ENCODE results near the gene TMEM108. TPM values are rescaled to one million over a fixed set of nuclear protein-coding genes. Genes with fewer than 3 reads are reported as not detected.

Gene TMEM108
- polyA plus RNA-seq, 1 of the 3 experiments (the other 2 are of a cell fraction): 8.6 TPM

- TF ChIP-seq TEAD4 (IDR thresholded peaks at IDR 0.05; ENCODE audit: borderline replicate concordance, insufficient read depth) (no peak), EZH2phosphoT487 (IDR thresholded peaks at IDR 0.05; ENCODE audit: borderline replicate concordance, low read depth) (no peak), REST (IDR thresholded peaks at IDR 0.05; ENCODE audit: low read depth, low read length) (no peak), USF1 (IDR thresholded peaks at IDR 0.05; ENCODE audit: borderline replicate concordance, low read depth) (no peak), RAD21 (IDR thresholded peaks at IDR 0.05; ENCODE audit: low read length) (no peak), MEF2A (IDR thresholded peaks at IDR 0.05; ENCODE audit: borderline replicate concordance, low read depth) (no peak), USF2 (IDR thresholded peaks at IDR 0.05; ENCODE audit: borderline replicate concordance, low read depth, low read length) (no peak), GABPA (IDR thresholded peaks at IDR 0.05; ENCODE audit: low read depth) (no peak), ZBTB33 (IDR thresholded peaks at IDR 0.05; ENCODE audit: borderline replicate concordance, low read depth) (no peak), FOXM1 (IDR thresholded peaks at IDR 0.05; ENCODE audit: low read depth) (no peak)
- Histone ChIP-seq H3K4me1 (ENCODE audit: control insufficient read depth in 1 of 2, insufficient read depth in 2 of 2, low read depth in 1 of 2, low read length in 1 of 2) (peaks cover 9 to 10% of the 10 kb centered on the region in 2 experiments; a peak in 3 of 4 replicates), H3K9me3 (no peaks in the 10 kb centered on the region), H3K9me2 (no peaks in the 10 kb centered on the region), H4K20me1 (ENCODE audit: insufficient read depth) (no peaks in the 10 kb centered on the region), H3K4me3 (ENCODE audit: low read depth in 2 of 2, low read length in 1 of 2) (no peak overlapping the region), H3K79me2 (ENCODE audit: insufficient read depth) (no peaks in the 10 kb centered on the region), H3K9ac (no peak overlapping the region), H2AFZ (ENCODE audit: low read depth) (no peak overlapping the region), H3K36me3 (replicated peaks in 1 of 2; ENCODE audit: control insufficient read depth in 1 of 2, insufficient read depth in 2 of 2, low read length in 1 of 2) (no peaks in the 10 kb centered on the region), H3K27ac (ENCODE audit: low read depth in 2 of 2, low read length in 1 of 2) (no peak overlapping the region), H3F3A (replicated peaks; ENCODE audit: insufficient read depth) (no peaks in the 10 kb centered on the region), H3K27me3 (ENCODE audit: insufficient read depth) (no peaks in the 10 kb centered on the region), H3K4me2 (no peak overlapping the region)
- no peak for DNase-seq
- WGBS (ENCODE audit: low lambda C conversion rate): 63% methylated on average over 2 of the region's 2 CpGs
- ChIA-PET POLR2A (no interaction called here), CTCF (interaction anchor here (1.1 to 1.4 kb wide), 3 partner anchors 9 to 150 kb away, joined by 3 to 4 read pairs (median 3); no protein-coding TSS in a partner anchor)
Measured at GRCh38 chr3:133191818-133192217, 153.6 kb downstream of the TMEM108 start.

All from SK-N-SH (cell line).